HepG2 (cell line): Measurements from ENCODE around the gene MYH10. TPM values are rescaled to one million over a fixed set of nuclear protein-coding genes. Genes with fewer than 3 reads are reported as not detected.

Experiments
- CENPX ChIP-seq: sonication (generic); formaldehyde crosslinking; IDR thresholded peaks from 2 replicates; pipeline ENCODE4 v1.9.0; 2021; ENCODE audit warnings: mild to moderate bottlenecking, missing genetic modification reagents, moderate library complexity
- ELF4 ChIP-seq: sonication (generic); formaldehyde crosslinking; IDR thresholded peaks from 2 replicates; pipeline ENCODE4 v1.5.0; 2020; ENCODE audit warnings: missing genetic modification reagents, mild to moderate bottlenecking, moderate library complexity, borderline replicate concordance
- GATA4 ChIP-seq: sonication (generic); IDR thresholded peaks from 2 replicates; pipeline ENCODE4 v1.6.1; 2016; ENCODE audit warnings: antibody characterized with exemption, low read depth, borderline replicate concordance
- HNF1A ChIP-seq, 2 experiments: sonication (generic) in 1 of 2; formaldehyde crosslinking in 1 of 2; IDR thresholded peaks; 2 replicates each; pipeline versions ENCODE4 v1.4.0 to v1.6.1; 2016 to 2020; ENCODE audit warnings: borderline replicate concordance in 1 of 2, low read depth in 1 of 2, mild to moderate bottlenecking in 1 of 2, missing genetic modification reagents in 1 of 2
- HOXD1 ChIP-seq: sonication (generic); formaldehyde crosslinking; IDR thresholded peaks from 2 replicates; pipeline ENCODE4 v1.5.0; 2020; ENCODE audit warnings: missing genetic modification reagents
- MED8 ChIP-seq: sonication (generic); formaldehyde crosslinking; IDR thresholded peaks from 2 replicates; pipeline ENCODE4 v1.8.1; 2023; ENCODE audit warnings: mild to moderate bottlenecking, missing genetic modification reagents; ENCODE audit not compliant: insufficient replicate concordance
- PAWR ChIP-seq: sonication (generic); formaldehyde crosslinking; IDR thresholded peaks from 2 replicates; pipeline ENCODE4 v1.4.0; 2020; ENCODE audit warnings: missing genetic modification reagents, mild to moderate bottlenecking, borderline replicate concordance
- PHF20 ChIP-seq: sonication (generic); formaldehyde crosslinking; IDR thresholded peaks from 2 replicates; pipeline ENCODE4 v1.5.0; 2020; ENCODE audit warnings: mild to moderate bottlenecking, missing genetic modification reagents
- PHF5A ChIP-seq: IDR thresholded peaks from one replicate; pipeline ENCODE4 v1.6.1; 2018; ENCODE audit warnings: low read depth, missing genetic modification reagents; ENCODE audit not compliant: unreplicated experiment
- PRDM15 ChIP-seq: sonication (generic); formaldehyde crosslinking; IDR thresholded peaks from 2 replicates; pipeline ENCODE4 v1.4.0; 2020; ENCODE audit warnings: missing genetic modification reagents
- RAD51 ChIP-seq: fragments of 450-650 bp; IDR thresholded peaks from 2 replicates; pipeline ENCODE4 v1.6.1; 2016; ENCODE audit warnings: borderline replicate concordance
- SAP130 ChIP-seq: IDR thresholded peaks from 2 replicates; pipeline ENCODE4 v1.6.1; 2016; ENCODE audit warnings: low read depth
- TBX3 ChIP-seq: fragments of 450-650 bp; IDR thresholded peaks from 2 replicates; pipeline ENCODE4 v1.6.1; 2017; ENCODE audit warnings: antibody characterized with exemption, mild to moderate bottlenecking, inconsistent platforms, borderline replicate concordance
- TOPORS ChIP-seq: sonication (generic); formaldehyde crosslinking; IDR thresholded peaks from 2 replicates; pipeline ENCODE4 v1.8.0; 2023; ENCODE audit warnings: mild to moderate bottlenecking, missing genetic modification reagents
- ZBTB7B ChIP-seq: sonication (generic); formaldehyde crosslinking; IDR thresholded peaks from 2 replicates; pipeline ENCODE4 v1.4.0; 2020; ENCODE audit warnings: missing genetic modification reagents
- ZMAT3 ChIP-seq: sonication (generic); formaldehyde crosslinking; conservative IDR thresholded peaks from 2 replicates; pipeline ENCODE4 v1.7.0; 2021; ENCODE audit warnings: missing genetic modification reagents
- ZNF280B ChIP-seq: sonication (generic); formaldehyde crosslinking; IDR thresholded peaks from 2 replicates; pipeline ENCODE4 v1.5.0; 2020; ENCODE audit warnings: missing genetic modification reagents, mild to moderate bottlenecking, borderline replicate concordance
- ZNF333 ChIP-seq: sonication (generic); formaldehyde crosslinking; IDR thresholded peaks from 2 replicates; pipeline ENCODE4 v1.4.0; 2020; ENCODE audit warnings: mild to moderate bottlenecking, missing genetic modification reagents, borderline replicate concordance
- ZNF570 ChIP-seq: sonication (generic); formaldehyde crosslinking; IDR thresholded peaks from 2 replicates; pipeline ENCODE4 v1.4.0; 2020; ENCODE audit warnings: mild to moderate bottlenecking, missing genetic modification reagents, borderline replicate concordance
- ZNF878 ChIP-seq: sonication (generic); formaldehyde crosslinking; IDR thresholded peaks from 2 replicates; pipeline ENCODE4 v1.8.1; 2023; ENCODE audit warnings: mild to moderate bottlenecking, missing genetic modification reagents, moderate library complexity
- polyA plus RNA-seq, 8 experiments: library from polyadenylated mRNA; depleted of rRNA in 3 of 8; stranded (reverse) in 7 of 8; unstranded in 1 of 8; fragments of >200 nt; fragmentation: Illumina TruSeq in 4 of 8; extraction: Trizol in 4 of 8; gene quantifications; 2 replicates each; pipeline versions ENCODE4 v1.2.1 to v1.2.3, GENCODE V29; 2011 to 2016; ENCODE audit warnings: low read depth in 4 of 8, missing spikeins in 1 of 8, mixed read lengths in 1 of 8; ENCODE audit not compliant: insufficient read depth in 1 of 8
- total RNA-seq, 5 experiments: library from RNA; depleted of rRNA; stranded (reverse); fragments of >200 nt; fragmentation: Illumina TruSeq; extraction: Trizol; gene quantifications; 2 replicates each; pipeline ENCODE4 v1.2.3, GENCODE V29; 2016; ENCODE audit warnings: low read depth in 1 of 5

MYH10 gene
- total and polyA plus RNA-seq, 2 of the 13 experiments (the other 11 are each of a cell fraction or from before 2014, with no cell fraction given): 43.4 to 68.6 TPM

GRCh38 chr17:8632061-8632460 lies 1.5 kb upstream of the MYH10 start (continued):
- TF ChIP-seq HNF1A (IDR thresholded peaks at IDR 0.05; ENCODE audit: low read depth) (no peak), HNF1A (CRISPR knock-in tag; IDR thresholded peaks at IDR 0.05; ENCODE audit: borderline replicate concordance) (no peak), HOXD1 (CRISPR knock-in tag) (no peak), ZMAT3 (CRISPR knock-in tag) (no peak), PHF5A (CRISPR knock-in tag) (no peak), GATA4 (no peak), TOPORS (CRISPR knock-in tag) (no peak), ZBTB7B (CRISPR knock-in tag) (peak; percentile 59; the same call in 1 of the 2 replicates), PHF20 (CRISPR knock-in tag) (no peak), TBX3 (no peak), ZNF280B (CRISPR knock-in tag) (no peak), MED8 (CRISPR knock-in tag) (no peak), SAP130 (CRISPR knock-in tag) (peak; percentile 75), PRDM15 (peak; percentile 95), ZNF570 (CRISPR knock-in tag) (no peak), ELF4 (no peak), ZNF333 (CRISPR knock-in tag) (no peak), PAWR (no peak), CENPX (no peak), ZNF878 (CRISPR knock-in tag) (no peak), RAD51 (no peak)
